DMS153 (cell line): ENCODE data around the gene OSBPL9.
A peak's percentile ranks its signal among the peaks of the same experiment; 100 is the strongest.

Experiments
- DNase-seq: peaks from one replicate; lab custom pipeline; 2025; lab: John Stamatoyannopoulos, UW

Gene OSBPL9

GRCh38 chr1:51735746-51736254 lies 118.9 kb downstream of the OSBPL9 start:
- no peak for DNase-seq

GRCh38 chr1:51736702-51737101 lies 119.8 kb downstream of the OSBPL9 start:
- no peak for DNase-seq

DNA sequence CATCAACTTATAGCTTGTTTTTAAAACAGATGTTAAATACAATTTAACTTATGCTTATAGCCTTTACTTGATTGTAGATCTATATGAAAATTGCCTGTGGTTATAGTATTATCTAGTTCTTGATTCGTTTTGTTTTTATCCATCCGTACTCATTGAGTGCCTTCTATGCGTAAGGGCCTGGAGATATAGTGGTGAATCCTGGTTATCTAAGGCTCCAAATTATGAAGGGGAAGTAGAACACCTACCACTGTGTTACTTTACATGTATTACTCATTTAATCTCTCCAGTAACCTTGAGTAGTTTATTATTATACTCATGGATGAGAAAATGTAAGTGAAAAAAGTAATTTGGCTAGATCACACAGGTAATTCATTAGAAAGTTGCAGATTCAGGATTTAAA lies 121.8 kb downstream of the OSBPL9 start:
- DNase-seq = no peak

DNA sequence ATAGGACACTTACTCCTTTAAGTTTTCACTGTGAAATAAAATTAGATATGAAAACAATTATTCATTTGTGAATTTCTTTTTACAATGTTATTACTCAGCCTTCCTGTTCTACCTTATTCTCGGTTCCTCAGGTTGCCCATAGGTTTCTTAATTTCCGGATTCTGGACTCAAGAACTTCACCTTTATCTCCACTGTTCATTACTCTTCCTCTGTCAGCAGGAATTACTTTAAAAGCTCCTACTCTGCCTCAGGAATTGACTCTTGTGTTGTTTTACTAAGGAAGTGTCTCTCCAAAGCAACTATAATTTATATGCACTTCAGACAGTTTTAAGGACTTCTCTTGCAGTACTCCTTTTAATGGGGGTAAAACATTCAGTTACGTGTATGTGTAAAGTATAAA lies 123.8 kb downstream of the OSBPL9 start:
- no peak for DNase-seq

GRCh38 chr1:51741121-51741681 lies 124.3 kb downstream of the OSBPL9 start:
- DNase-seq = no peak

- DNase-seq = no peak
Measured at GRCh38 chr1:51744506-51745303, 127.8 kb downstream of the OSBPL9 start.

GRCh38 chr1:51745304-51745570 lies 128.3 kb downstream of the OSBPL9 start:
- no peak for DNase-seq

GRCh38 chr1:51749151-51749550 lies 132.3 kb downstream of the OSBPL9 start:
- no peak for DNase-seq

DNA sequence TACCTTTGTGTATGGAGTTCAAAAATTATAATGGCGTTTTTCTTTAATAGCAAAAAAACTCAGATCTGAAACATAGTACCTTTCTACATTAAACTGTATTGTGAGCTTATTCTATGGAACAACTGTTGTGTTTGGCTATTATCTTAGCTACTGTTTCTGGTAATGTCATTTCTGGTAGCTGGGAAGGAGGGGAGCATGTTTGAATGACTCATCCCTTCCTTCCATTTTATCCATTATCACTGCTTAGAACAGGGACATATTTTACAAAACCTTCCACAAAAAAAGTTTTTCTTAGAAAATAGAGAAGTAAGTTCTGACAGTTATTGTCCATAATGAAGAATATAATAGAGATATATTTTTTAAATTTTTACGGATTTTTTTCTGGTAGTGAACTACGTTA lies 133.3 kb downstream of the OSBPL9 start:
- DNase-seq = no peak

GRCh38 chr1:51750729-51751128 lies 133.8 kb downstream of the OSBPL9 start:
- DNase-seq = no peak

GRCh38 chr1:51752073-51752948 lies 135.4 kb downstream of the OSBPL9 start:
- DNase-seq = no peak

DNA sequence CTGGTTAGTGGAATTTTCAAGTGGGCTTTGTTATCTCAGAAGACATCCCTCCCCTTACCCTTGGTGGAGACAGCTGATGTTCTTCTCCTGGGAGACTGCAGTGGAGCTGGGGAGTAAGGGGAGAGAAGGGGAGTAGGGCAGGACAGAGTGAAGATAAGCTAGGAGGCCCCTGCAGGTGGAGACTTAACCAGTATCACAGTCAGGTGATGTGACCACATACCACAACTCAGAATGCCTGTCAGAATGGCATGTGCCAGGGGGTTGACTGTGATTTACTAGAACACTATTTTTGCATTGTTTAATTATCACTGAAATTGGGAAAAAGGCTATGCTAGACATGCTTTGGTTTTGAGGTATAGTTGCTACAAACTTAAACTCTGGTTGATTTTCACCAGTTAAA lies 137.1 kb downstream of the OSBPL9 start:
- no peak for DNase-seq

- DNase-seq = no peak
Measured at GRCh38 chr1:51754666-51755065, 137.8 kb downstream of the OSBPL9 start.

- no peak for DNase-seq
Measured at GRCh38 chr1:51755437-51755836, 138.5 kb downstream of the OSBPL9 start.

DNA sequence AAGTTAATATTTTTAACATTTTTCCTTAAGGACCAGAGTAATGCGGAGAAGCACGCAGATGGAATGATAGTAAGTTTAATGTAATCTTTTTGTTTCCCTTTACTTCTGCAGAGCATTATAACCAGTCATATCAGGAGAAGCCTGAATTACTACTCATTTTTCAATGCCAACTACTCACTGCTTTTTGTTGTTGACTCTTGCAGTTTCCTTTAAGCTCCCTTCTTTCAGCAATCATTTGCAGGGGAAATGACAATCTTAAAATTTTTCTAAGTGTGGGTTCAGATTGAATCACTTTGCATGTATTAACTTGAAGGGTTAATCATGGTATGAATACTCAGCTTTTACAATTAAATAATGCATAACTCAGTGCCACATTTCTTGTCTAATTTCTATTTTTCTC lies 139.4 kb downstream of the OSBPL9 start:
- no peak for DNase-seq

DNA sequence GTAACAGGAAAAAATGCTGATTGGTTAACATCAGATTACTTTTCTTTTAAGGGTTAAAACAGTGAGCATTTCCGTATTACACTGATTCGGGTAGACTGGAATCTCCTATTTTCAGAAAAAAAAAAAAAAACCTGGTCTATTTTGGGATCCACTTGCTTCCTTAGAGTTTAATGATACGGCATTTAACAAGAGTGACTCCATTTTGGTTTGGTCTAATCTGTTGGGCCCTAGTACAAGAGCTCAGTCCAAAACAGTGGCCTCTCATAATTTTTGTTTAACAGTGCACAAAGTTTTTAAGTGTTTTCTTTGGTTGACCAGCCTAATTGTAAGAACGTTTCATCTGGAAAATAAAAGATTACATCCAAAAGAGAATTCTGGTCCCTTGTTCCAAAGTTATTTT lies 141.4 kb downstream of the OSBPL9 start:
- DNase-seq = no peak

DNA sequence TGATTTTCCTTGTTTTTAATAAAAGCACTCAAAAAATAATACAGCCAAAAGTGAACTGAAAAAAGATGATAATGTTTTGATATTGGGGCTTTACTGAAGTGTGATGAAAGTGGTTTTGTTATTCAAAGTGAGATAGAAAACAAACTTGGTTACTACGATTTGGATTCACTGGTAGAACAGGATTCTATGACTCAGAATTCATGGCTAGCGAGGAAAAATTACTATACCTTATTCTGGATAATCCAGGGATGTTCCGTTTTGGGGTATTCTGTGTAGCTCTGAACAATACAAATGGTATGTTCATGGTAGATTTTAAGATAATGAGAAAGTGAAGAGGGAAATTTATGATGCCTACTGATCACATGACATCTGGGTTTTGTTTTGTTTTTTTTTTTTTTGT lies 144.0 kb downstream of the OSBPL9 start:
- DNase-seq = no peak

DNA sequence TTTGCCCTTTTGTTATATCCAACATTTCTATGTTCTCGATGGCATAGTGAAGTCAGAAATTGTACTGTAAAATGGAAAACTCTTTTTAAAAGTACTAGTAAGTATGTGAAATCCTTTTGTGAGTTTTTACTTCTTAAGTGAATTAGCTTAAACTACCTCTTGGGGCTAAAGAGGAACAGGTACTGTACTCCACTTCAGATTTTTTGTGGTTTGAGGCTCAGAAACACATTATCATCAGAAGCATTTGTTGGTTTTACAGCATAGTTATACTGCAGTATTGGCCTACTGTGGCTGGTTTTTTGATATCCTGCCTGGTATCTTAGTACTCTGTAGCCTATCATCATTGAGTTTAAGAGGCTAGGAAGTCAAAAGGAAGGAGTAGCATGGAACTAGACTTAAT lies 144.5 kb downstream of the OSBPL9 start:
- no peak for DNase-seq

GRCh38 chr1:51768971-51769588 lies 152.2 kb downstream of the OSBPL9 start:
- peak; percentile 28 for DNase-seq

- DNase-seq = no peak
Measured at GRCh38 chr1:51776408-51776807, 159.5 kb downstream of the OSBPL9 start.

DNA sequence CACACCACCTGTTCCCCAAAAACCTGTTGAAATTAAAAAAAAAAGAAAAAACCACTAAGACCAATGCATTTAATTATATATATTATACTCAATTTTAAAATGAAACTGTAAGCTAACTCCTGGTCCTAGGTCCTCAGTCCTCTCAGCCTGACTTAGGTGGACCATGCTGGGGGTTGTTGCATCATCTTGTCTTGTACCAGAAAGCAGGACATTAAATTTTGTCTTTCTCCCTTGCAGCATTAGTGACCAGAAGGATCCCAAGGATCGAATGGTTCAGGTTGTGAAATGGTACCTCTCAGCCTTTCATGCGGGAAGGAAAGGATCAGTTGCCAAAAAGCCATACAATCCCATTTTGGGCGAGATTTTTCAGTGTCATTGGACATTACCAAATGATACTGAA lies 164.0 kb downstream of the OSBPL9 start:
- DNase-seq = no peak

GRCh38 chr1:51784997-51785421 lies 168.1 kb downstream of the OSBPL9 start:
- DNase-seq = no peak

DNA sequence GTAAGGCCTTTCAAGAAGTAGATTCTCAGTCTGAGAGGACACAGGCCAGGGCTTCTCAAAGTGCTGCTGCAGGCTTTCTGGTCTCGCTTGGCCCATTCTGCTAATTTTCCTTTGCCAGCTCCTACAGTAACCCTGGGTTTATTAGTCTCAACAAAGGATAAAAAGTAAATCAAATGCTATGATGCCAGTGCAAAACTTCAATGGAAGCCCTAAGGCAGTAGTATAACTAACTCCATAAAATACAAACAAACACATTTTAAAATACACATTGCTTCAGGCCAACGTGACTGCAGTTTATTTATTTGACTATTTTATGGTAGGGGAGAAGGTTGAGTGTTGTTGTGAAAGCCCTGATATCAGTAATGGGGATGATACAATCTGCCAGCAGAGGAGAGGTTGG lies 172.0 kb downstream of the OSBPL9 start:
- no peak for DNase-seq
